HG03139 (cell line): ENCODE results near the gene NCAM2.

ENCODE experiments used
- ATAC-seq: cut with Tn5 transposase; IDR thresholded peaks from one replicate; pipeline ENCODE4 v1.9.1; 2021; ENCODE audit not compliant: unreplicated experiment

Gene NCAM2

DNA sequence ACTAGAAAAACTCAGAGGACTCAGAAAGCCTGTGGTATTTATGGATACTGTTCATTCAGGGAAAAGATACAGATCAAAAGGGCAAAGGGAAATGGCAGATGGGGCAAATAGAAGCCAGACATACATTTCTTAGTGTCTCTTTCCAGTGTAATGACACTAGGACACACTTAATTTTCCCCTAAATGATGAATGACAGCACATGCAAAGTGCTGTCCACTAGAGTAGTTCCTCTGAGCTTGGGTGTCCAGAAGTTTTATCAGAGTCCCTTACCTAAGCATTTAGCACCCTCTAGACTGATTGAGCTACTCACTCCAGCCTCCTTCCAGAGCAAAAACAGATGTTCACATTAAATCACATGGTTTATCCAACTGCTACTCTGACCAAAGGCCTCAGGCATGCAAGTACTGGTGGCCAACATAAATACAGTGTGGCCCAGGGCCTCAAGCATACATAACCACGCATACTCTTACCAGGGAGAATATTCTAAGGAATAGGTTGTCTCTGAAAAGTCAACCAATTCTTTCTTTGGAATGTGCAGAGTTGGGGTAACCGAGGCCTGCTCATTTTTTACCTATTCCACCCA lies 166.9 kb downstream of the NCAM2 start:
- ATAC-seq = no peak

GRCh38 chr21:21174676-21175075 lies 176.5 kb downstream of the NCAM2 start:
- no peak for ATAC-seq

- ATAC-seq = no peak
Observed at GRCh38 chr21:21175798-21176334, 177.7 kb downstream of the NCAM2 start.

GRCh38 chr21:21177353-21177986 lies 179.3 kb downstream of the NCAM2 start:
- no peak for ATAC-seq

- no peak for ATAC-seq
Observed at GRCh38 chr21:21179619-21180298, 181.6 kb downstream of the NCAM2 start.

DNA sequence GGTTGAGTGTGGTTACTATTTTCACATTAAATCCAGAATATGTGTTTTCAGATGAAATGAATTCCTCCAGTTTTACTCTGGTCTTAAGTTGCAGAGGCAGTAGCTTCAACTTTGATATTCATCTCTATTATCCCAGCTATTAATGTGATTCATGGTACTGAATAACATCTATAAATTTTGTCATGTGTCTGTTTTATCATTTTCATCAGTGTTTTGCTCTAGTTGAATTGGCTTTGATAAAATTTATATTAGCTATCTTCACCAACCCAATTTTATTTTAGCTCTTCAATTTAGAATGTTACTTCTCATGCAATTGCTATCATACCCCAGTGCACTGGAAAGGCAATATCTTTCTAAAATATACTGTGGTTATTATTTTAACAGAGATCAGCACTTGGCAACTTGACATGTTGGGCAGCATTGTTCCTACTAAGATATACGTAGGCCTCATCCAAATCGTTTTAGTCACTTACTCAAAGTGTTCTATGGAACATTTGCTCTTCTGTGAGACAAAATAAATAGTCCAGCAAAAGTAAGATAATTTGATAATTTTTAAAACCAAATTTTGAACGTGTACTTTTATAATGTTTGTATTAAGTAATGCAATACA lies 184.3 kb downstream of the NCAM2 start:
- no peak for ATAC-seq

DNA sequence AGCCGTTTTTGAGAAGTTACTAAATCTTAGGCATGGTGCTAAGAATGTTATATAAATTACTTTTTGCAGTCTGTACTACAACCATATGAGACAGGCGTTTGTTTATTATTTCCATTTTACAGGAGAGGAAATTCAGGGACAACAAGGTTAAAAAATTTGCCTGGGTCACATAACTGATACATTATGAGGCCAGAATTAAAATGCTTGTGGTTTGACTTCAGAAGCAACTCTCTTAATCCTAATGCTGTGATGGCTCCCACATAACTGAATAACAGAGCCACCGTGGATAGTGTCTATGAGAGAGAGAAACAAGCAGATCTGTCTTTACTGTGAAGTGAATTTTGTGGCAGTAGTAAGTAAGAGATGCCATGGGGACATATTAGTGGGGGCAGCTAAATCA lies 184.9 kb downstream of the NCAM2 start:
- no peak for ATAC-seq

- no peak for ATAC-seq
Observed at GRCh38 chr21:21184771-21185528, 186.7 kb downstream of the NCAM2 start.

DNA sequence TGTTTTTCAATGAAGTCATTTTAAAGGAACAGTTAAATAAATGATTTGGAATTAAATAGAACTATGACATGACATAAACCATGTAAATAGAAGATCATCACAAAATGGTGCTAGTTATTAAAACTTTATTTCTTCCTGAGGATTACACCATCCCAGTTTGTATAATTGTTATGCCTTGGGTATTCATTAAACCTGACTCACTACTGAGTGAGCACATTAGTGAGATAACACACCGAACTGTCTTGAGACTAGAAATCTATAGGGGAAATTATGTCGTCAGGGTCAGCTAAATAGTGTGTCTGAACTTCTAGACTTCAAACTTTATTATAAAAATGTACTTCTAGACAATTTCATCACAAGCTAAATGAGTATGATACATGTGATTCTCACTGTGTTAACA lies 189.4 kb downstream of the NCAM2 start:
- ATAC-seq = no peak

- no peak for ATAC-seq
Observed at GRCh38 chr21:21188513-21189195, 190.4 kb downstream of the NCAM2 start.

DNA sequence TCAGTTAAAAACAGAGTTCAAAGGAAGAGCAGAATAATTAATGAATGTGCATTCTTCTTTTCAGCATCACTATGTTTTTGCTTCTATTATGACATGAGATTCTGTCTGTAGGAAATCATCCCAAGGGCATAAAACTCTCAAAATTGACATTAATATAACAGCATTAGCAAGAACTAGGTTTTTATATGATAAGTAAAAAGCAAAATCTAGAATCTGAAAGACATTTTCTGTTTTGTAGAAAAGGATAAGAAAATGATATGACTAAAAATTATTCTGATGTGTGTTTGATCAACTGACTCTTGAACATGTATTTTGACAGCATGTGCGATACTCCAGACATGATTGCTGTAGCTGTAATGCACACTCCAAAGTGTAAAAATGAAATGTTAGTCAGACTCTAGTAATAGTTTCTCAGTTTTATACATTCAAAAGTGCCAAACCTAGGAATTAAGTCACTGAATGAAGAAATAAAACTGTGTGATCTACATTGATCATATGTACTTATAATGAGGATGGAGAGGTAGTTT lies 197.3 kb downstream of the NCAM2 start:
- no peak for ATAC-seq

DNA sequence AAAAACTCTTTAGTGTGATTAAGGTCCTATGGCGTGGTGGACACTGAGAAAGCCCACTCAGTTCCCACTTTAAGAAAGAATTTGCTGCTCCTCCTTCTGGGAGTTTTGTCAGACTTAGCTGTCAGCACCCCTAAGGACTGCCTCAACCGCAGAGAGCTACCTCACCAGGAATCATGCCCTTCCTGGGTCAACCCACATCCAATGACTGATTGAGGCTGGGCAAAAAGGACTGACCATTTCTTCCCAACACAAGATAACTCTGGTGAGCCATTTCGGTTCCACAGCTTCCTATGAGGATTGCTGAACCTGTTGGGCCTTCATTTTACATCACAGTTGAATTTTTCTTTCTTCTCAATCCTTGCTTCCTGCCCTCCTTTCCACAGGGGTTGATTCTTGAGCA lies 197.9 kb downstream of the NCAM2 start:
- no peak for ATAC-seq

DNA sequence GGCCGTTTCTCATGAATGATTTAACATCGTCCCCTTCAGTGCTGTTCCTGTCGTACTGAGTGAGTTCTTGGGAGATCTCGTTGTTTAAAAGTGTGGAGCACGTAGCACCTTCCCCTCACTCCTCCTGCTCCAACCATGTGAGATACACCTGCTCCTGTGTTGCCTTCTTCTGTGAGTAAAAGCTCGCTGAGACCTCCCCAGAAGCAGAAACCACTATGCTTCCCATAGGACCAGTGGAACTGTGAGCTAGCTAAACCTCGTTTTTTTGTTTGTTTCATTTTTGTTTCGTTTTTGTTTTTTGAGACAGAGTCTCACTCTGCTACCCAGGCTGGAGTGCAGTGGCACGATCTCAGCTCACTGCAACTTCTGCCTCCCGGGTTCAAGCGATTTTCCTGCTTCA lies 198.6 kb downstream of the NCAM2 start:
- ATAC-seq = no peak

GRCh38 chr21:21199342-21200102 lies 201.3 kb downstream of the NCAM2 start:
- no peak for ATAC-seq

DNA sequence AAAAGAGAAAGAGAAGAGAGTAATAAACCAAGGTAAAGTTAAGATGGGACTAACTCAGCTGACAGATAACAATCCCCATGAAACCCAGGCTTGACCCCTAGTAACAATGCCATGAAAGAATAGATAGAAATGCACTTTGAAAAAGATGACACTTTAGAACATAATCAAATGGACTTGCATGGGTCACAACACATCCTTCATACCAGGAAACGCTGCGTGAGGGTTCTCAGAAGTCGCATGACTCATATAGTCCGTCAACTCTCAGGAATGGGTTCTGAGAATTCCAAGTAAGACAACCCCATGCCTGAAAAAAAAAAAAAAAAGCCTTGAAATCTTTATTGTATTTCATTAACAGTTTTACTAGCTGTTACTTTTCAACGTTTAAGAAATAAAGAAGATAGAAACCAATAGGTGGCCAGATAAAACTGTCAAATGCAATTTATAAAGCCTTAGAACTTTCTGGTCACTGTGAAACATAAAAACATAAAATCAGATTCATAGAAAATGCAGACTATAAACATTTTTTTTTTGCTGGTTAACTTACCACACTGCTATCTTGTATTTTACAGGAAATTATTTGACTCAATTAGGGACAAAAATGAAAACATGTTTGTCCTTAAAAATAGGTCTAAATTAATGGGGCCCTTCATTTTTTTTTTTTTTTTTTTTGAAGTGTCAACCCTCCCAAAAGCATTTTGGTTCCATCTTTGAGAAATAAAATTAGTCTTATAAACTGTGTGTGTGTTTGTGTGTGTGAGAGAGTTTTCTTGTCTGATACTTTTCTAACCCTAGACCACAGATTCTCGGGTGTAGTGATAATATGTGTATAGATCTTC lies 202.1 kb downstream of the NCAM2 start:
- ATAC-seq = no peak

GRCh38 chr21:21200939-21201615 lies 202.9 kb downstream of the NCAM2 start:
- no peak for ATAC-seq

GRCh38 chr21:21203822-21204339 lies 205.7 kb downstream of the NCAM2 start:
- ATAC-seq = no peak
